ENCODE results near the gene CRY1.

CRY1 gene

DNA sequence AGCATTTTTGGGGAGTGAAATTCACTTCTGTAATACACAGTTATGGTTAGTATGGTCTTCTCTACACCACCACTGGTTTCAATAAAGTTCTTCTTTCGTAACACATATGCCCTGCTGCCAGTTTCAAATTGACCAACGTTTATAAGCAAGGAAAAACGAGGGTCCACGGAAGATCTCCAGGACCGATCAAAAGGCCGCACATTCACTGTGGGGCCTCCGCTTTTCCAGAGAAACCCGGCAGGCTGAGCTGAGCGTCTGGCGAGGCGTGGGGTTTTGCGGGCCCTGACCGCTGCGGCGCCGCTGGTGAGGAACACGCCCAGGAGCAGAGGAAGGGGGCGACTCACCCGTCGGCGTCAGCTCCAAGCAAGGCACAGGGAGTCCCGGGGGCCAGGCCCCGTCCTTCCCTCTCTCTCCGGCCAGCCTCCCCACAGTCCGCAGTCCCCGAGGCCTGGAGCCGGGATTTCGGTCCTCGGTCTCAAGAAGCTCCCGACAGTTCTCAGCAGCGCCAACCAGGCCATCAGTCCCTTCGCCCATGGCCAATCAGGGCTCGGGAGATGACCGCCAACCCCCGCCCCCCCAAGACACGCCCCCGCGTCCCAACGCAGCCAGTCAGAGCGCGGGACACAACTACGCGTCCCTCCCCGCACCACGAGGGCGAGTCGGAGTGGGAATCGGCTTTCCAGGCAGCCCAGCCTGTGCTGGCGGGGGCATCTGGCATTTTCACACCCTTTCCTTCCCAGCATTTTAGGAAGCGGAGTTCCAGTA, 106.5 kb downstream of the CRY1 start, which contains the start of gene MTERF2:
Gene MTERF2, minus strand, starts transcription at position 522 of the 765 bp plus-strand sequence. CDS start 8,432 bp downstream, outside the sequence.
- DNase-seq (ENCODE audit: low spot score): peak; percentile 98
- peak within 1 kb of the TSS; percentile 87 to 92 for H3K27ac ChIP-seq
- H3K4me3 ChIP-seq: peak within 1 kb of the TSS; percentile 77
- TF ChIP-seq, protein P1, sequence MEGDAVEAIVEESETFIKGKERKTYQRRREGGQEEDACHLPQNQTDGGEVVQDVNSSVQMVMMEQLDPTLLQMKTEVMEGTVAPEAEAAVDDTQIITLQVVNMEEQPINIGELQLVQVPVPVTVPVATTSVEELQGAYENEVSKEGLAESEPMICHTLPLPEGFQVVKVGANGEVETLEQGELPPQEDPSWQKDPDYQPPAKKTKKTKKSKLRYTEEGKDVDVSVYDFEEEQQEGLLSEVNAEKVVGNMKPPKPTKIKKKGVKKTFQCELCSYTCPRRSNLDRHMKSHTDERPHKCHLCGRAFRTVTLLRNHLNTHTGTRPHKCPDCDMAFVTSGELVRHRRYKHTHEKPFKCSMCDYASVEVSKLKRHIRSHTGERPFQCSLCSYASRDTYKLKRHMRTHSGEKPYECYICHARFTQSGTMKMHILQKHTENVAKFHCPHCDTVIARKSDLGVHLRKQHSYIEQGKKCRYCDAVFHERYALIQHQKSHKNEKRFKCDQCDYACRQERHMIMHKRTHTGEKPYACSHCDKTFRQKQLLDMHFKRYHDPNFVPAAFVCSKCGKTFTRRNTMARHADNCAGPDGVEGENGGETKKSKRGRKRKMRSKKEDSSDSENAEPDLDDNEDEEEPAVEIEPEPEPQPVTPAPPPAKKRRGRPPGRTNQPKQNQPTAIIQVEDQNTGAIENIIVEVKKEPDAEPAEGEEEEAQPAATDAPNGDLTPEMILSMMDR (IDR thresholded peaks at IDR 0.05): no peak

GRCh38 chr12:106986135-106986534, 107.2 kb downstream of the CRY1 start:
- TF ChIP-seq, protein P1 (IDR thresholded peaks at IDR 0.05): no peak
- H3K27ac ChIP-seq: peak overlapping the region; percentile 87 to 92
- DNase-seq (ENCODE audit: low spot score): no peak
- peak overlapping the region; percentile 77 for H3K4me3 ChIP-seq

- Histone ChIP-seq H3K27ac (peak overlapping the region in 1 of 2 donors; percentile 92), H3K4me3 (peak overlapping the region; percentile 77)
- DNase-seq (ENCODE audit: low spot score): no peak
- TF ChIP-seq, protein P1 (IDR thresholded peaks at IDR 0.05): no peak
Observed at GRCh38 chr12:106985479-106985878, 107.9 kb downstream of the CRY1 start.

GRCh38 chr12:106984588-106985137, 108.7 kb downstream of the CRY1 start:
- no peak overlapping the region for H3K4me3 ChIP-seq
- TF ChIP-seq, protein P1 (IDR thresholded peaks at IDR 0.05): no peak
- DNase-seq (ENCODE audit: low spot score): no peak
- H3K27ac ChIP-seq: no peak overlapping the region

DNA sequence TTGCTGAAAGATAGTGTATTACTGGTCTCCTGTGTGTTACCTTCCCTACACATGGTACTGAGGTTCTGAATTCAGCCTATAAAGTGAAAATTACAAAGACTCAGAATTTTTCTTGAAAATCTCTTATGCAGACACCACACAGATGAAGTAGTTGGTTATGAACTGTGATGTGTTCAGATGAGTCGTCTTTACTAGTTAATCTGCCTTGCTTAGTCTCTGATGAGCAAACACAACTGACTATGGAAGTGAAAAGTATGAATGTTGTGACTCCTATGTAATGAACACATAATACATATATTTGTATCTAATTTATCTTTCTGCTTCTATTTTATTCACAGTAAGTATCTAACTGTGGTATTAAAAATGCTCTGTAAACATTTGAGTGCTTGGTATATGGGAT, 111.1 kb downstream of the CRY1 start:
- DNase-seq (ENCODE audit: low spot score): no peak
- H3K4me3 ChIP-seq: no peak overlapping the region
- TF ChIP-seq, protein P1 (IDR thresholded peaks at IDR 0.05): no peak
- no peak overlapping the region for H3K27ac ChIP-seq

GRCh38 chr12:106981788-106982187, 111.6 kb downstream of the CRY1 start:
- Histone ChIP-seq H3K4me3 (no peak overlapping the region), H3K27ac (no peak overlapping the region)
- TF ChIP-seq, protein P1 (IDR thresholded peaks at IDR 0.05): no peak
- no peak for DNase-seq (ENCODE audit: low spot score)

DNA sequence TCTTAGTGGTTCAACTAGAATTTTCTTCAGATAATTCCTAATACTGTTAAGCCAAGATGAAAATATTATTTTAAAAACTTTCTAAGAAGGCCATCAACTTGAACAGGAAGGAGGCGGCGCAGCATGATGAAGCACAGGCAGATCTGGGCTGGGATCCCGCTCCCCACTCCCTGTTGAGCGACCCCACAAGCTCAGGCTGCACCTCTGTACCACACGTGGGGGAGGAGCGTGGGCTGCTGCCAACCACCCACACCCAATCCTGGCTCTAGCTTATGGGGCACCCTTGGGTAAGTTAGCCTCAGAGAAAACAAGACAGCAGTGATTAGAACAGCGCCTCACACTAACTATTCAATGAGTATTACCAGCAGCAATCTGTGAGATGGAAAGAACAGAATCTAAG, 112.4 kb downstream of the CRY1 start:
- Histone ChIP-seq H3K27ac (no peak overlapping the region), H3K4me3 (no peak overlapping the region)
- TF ChIP-seq, protein P1 (IDR thresholded peaks at IDR 0.05): no peak
- DNase-seq (ENCODE audit: low spot score): no peak
